Activated B cell treated with CpG ODN at 0.5 μM for 24 hours (primary cell): ENCODE results near the gene NXPH2. TPM values are rescaled to one million over a fixed set of nuclear protein-coding genes. Genes with fewer than 3 reads are reported as not detected.
"Not testable (repeated sequence)": the region's sequence is repeated elsewhere in the genome, so short reads cannot be mapped to it uniquely, and the experiment has no call there.

Experiments used
- ATAC-seq: fragments of 200-7000 bp; cut with Tn5 transposase; one replicate; pipeline ENCODE4 v1.10.0; 2021; ENCODE audit warnings: low read depth, mild to moderate bottlenecking, moderate library complexity
- CTCF ChIA-PET: fragments of 350-600 bp; sonication (Branson Sonifier 250); formaldehyde crosslinking; loops from one replicate; lab custom pipeline; 2021; ENCODE audit warnings: antibody characterized with exemption; lab: Charles Lee
- POLR2A ChIA-PET: fragments of 350-600 bp; sonication (Branson Sonifier 250); formaldehyde crosslinking; loops from one replicate; lab custom pipeline; 2021; ENCODE audit warnings: antibody characterized with exemption; lab: Charles Lee
- DNase-seq: peaks from one replicate; pipeline ENCODE4 v3.0.0; 2022
- H3K27ac Mint-ChIP-seq: one replicate; pipeline ENCODE4 v1.8.0; 2020; ENCODE audit warnings: mixed read lengths
- H3K27me3 Mint-ChIP-seq: one replicate; pipeline ENCODE4 v1.8.0; 2021; ENCODE audit warnings: mixed read lengths
- H3K36me3 Mint-ChIP-seq: one replicate; pipeline ENCODE4 v1.8.0; 2021; ENCODE audit warnings: low read depth, mixed read lengths
- H3K4me1 Mint-ChIP-seq: one replicate; pipeline ENCODE4 v1.8.0; 2021; ENCODE audit warnings: mixed read lengths
- H3K4me3 Mint-ChIP-seq: one replicate; pipeline ENCODE4 v1.8.0; 2020; ENCODE audit warnings: mild to moderate bottlenecking, mixed read lengths
- H3K9me3 Mint-ChIP-seq: one replicate; pipeline ENCODE4 v1.8.0; 2020; ENCODE audit warnings: mixed read lengths
- CTCF ChIP-seq: fragments of 200-600 bp; IDR thresholded peaks from one replicate; pipeline ENCODE4 v1.8.0; 2022; ENCODE audit warnings: antibody characterized with exemption, mild to moderate bottlenecking
- intact Hi-C: fragments of 100-400 bp; cut with micrococcal nuclease; formaldehyde crosslinking; loops from one replicate; pipeline ENCODE4 v1.15.1; 2024
- total RNA-seq: library from RNA; stranded (reverse); gene quantifications from 2 replicates; pipeline ENCODE4 v1.2.3, GENCODE V29; 2022

The NXPH2 gene
- total RNA-seq, 1 donor from 2014 or later: not detected

DNA sequence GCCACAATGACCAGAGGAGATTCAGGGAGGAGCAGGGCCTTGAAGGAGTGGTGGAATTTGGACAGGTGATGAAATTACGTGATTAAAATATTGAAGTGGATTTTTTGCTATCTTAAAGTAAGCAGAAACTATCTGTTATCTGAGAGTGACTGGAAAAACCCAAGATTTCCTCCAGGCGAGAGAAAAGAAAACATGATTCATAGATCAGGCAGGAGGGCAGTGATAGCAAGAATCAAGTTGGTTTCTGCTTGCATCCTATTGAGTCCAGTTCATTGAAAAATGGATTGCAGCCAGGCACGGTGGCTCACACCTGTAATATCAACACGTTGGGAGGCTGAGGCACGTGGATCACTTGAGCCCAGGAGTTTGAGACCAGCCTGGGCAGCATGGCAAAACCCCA lies 127.8 kb downstream of the NXPH2 start:
- H3K36me3 Mint-ChIP-seq: no peaks in the 10 kb centered on the region

GRCh38 chr2:138649571-138649970 lies 130.6 kb downstream of the NXPH2 start:
- POLR2A ChIA-PET: no interaction called here
- no peak overlapping the region for H3K27ac Mint-ChIP-seq
- DNase-seq: no peak
- no peak overlapping the region for H3K4me3 Mint-ChIP-seq
- no peak for TF ChIP-seq CTCF
- CTCF ChIA-PET: no interaction called here
- ATAC-seq: no peak
- no peaks in the 10 kb centered on the region for H3K36me3 Mint-ChIP-seq
- intact Hi-C loops: no loop called here
- H3K4me1 Mint-ChIP-seq: no peaks in the 10 kb centered on the region
- no peaks in the 10 kb centered on the region for H3K9me3 Mint-ChIP-seq
- peaks cover 6% of the 10 kb centered on the region for H3K27me3 Mint-ChIP-seq

More for the DNA sequence above, 127.8 kb downstream of the NXPH2 start:
- H3K27ac Mint-ChIP-seq: no peak overlapping the region
- no peak overlapping the region for H3K4me3 Mint-ChIP-seq
- peaks cover 7% of the 10 kb centered on the region for H3K27me3 Mint-ChIP-seq
- ATAC-seq (no peak), DNase-seq (no peak)
- H3K9me3 Mint-ChIP-seq: no peaks in the 10 kb centered on the region
- ChIA-PET POLR2A (no interaction called here), CTCF (no interaction called here)
- intact Hi-C loops: no loop called here
- no peak for TF ChIP-seq CTCF
- H3K4me1 Mint-ChIP-seq: no peaks in the 10 kb centered on the region

DNA sequence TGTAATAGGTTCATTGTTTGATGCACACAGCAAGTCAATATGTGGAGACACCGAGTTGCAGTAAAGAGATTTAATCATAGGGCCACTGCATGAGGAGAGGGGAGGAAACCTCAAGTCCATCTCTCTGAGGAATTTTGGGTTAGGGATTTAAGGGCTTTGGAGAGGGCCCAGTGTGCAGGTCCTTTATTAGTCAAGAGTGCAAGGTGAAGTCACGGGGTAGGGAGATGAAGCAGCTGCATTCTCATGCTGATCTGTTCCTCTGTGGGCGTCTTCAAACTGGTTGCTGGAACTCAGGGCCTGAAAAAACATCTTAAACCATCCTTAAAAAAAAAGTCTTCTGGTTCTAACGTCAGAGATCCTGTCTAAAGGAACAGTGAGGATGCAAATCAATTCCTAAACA lies 131.6 kb downstream of the NXPH2 start:
- H3K27ac Mint-ChIP-seq: no peak overlapping the region
- no peaks in the 10 kb centered on the region for H3K4me1 Mint-ChIP-seq
- ATAC-seq (no peak), DNase-seq (no peak)
- intact Hi-C loops: no loop called here
- H3K36me3 Mint-ChIP-seq: no peaks in the 10 kb centered on the region
- H3K4me3 Mint-ChIP-seq: no peak overlapping the region
- ChIA-PET CTCF (no interaction called here), POLR2A (no interaction called here)
- H3K9me3 Mint-ChIP-seq: no peaks in the 10 kb centered on the region
- H3K27me3 Mint-ChIP-seq: peaks cover 4% of the 10 kb centered on the region
- no peak for TF ChIP-seq CTCF

- POLR2A ChIA-PET, H3K27ac Mint-ChIP-seq, H3K27me3 Mint-ChIP-seq, H3K4me3 Mint-ChIP-seq, CTCF ChIA-PET, H3K9me3 Mint-ChIP-seq, H3K36me3 Mint-ChIP-seq, DNase-seq, ATAC-seq, H3K4me1 Mint-ChIP-seq, intact Hi-C loops: not testable (repeated sequence)
Measured at GRCh38 chr2:138644776-138645175, 135.4 kb downstream of the NXPH2 start.

DNA sequence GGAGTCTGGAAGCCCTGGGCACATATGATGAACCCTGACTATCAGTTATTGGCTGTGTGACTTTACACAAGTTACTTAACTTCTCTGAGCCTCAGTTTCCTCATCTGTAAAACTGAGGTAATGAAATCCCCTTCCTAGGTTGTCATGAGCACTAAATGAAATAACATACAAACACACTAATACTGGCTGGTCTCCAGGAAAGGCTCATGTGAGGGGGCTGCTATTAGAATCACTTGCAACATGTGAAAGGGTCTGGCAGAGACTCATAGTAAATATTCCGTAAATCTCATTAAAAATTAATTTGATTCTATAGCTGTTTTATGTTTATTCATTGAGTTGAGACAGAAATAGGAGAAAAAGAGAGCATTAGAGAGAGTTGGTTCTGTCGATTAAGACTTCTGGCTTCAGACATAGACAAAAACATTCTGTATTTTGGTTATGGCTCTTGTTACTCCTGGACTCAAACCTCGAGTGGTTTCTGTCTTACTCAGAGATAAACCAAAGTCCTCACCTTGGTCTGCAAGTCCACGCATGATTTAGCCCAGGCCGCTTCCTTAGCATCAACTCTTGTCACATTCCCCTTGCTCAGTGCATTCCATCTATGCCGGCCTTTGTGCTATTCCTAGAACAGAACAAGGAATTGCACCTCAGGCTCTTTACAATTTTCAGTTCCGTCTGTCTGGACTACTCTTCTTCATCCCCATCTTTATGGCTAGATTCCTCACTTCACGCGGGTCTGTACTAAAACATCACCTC lies 139.1 kb downstream of the NXPH2 start:
- Mint-ChIP-seq H3K27me3 (no peaks in the 10 kb centered on the region), H3K4me1 (no peaks in the 10 kb centered on the region), H3K9me3 (no peaks in the 10 kb centered on the region), H3K4me3 (no peak overlapping the region), H3K36me3 (no peaks in the 10 kb centered on the region), H3K27ac (no peak overlapping the region)
- POLR2A ChIA-PET: no interaction called here
- DNase-seq (no peak), ATAC-seq (no peak)
- no peak for TF ChIP-seq CTCF
- intact Hi-C loops: no loop called here
- CTCF ChIA-PET: no interaction called here

DNA sequence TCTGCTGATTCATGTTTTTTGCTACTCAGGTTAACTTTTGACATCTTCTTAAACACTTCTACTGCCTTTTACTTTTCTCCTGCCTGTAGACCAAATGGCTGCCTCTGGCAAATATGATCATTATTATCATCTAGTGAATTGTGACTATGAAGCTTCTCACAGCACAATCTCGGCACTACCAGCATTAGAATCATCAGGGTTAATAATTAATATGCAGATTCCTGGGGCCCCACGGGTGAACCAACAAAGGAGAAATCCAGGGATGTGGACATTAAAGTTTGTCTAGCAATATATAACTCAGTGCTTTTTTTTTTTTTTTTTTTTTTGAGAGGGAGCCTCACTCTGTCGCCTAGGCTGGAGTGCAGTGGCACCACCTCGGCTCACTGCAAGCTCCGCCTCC lies 142.5 kb downstream of the NXPH2 start:
- intact Hi-C loops: no loop called here

More for the DNA sequence above, 142.5 kb downstream of the NXPH2 start:
- ChIA-PET POLR2A (no interaction called here), CTCF (no interaction called here)
- Mint-ChIP-seq H3K4me1 (no peaks in the 10 kb centered on the region), H3K27ac (no peak overlapping the region), H3K27me3 (no peaks in the 10 kb centered on the region), H3K4me3 (no peak overlapping the region), H3K36me3 (no peaks in the 10 kb centered on the region), H3K9me3 (peaks cover 3% of the 10 kb centered on the region)
- no peak for TF ChIP-seq CTCF
- ATAC-seq (no peak), DNase-seq (no peak)
